Right renal cortex interstitium (tissue), 3 donors: Measurements from ENCODE around the gene WBP2NL. TPM values are rescaled to one million over a fixed set of nuclear protein-coding genes. Genes with fewer than 3 reads are reported as not detected.
"Not testable (repeated sequence)": the region's sequence is repeated elsewhere in the genome, so short reads cannot be mapped to it uniquely, and the experiment has no call there.

Experiments
- DNase-seq, 3 donors: peaks; one replicate each; pipeline ENCODE4 v3.0.0-alpha.2; 2013; ENCODE audit warnings: low read depth in 3 of 3, low spot score in 2 of 3
- polyA plus RNA-seq, 3 donors: library from polyadenylated mRNA; unstranded; fragments of 120-200 nt; gene quantifications; one replicate each; pipeline ENCODE4 v1.2.1, GENCODE V29; 2013; ENCODE audit not compliant: insufficient read length in 3 of 3

Gene WBP2NL, protein sequence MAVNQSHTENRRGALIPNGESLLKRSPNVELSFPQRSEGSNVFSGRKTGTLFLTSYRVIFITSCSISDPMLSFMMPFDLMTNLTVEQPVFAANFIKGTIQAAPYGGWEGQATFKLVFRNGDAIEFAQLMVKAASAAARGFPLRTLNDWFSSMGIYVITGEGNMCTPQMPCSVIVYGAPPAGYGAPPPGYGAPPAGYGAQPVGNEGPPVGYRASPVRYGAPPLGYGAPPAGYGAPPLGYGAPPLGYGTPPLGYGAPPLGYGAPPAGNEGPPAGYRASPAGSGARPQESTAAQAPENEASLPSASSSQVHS
- 1 to 10 TPM; 3.2 to 3.4 (median 3.4) TPM for polyA plus RNA-seq

DNA sequence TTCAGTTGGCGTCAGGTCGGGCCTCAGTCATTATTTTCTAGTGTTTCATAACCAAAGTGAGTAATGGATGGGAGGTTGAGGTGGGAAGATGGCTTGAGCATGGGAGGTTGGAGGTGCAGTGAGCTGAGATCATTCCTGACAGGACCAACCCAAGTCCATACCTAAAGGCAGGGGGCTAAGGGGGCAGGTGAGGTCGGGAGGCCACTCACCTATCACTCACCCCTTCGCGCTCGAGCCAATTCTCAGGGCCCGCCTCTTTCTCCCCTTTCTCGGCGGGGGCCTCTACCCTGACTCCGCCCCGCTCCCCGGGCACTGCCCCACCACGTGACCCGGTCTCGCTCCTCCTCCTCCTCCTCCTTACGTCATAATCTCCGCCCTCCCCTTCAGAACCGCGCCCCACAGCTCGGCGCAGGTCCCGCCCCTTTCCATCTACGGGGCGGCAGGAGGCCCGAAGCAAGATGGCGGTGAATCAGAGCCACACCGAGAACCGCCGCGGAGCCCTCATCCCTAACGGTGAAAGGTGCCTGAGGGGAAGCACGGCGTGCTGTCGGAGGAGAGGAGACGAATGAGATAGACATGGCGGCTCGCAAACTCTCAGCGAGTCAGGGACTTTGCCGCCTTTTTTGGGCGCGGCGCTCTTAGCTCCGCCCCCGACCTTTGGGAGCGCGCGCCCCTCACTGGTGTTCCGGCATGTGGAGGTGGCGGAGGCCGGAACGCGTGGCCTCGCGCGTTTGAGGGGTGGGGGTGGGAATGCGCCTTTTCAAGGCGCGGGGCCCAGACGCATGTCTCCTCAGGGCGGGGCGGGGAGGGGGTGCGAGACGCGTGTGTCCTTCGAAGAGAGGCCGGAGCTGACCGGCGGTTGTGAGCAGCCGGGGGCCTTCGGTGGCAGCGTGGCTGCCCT, at the start of gene WBP2NL:
TSS of gene WBP2NL (plus strand) at position 428 of the 901 bp plus-strand sequence. CDS start at position 459, 31 bp downstream.
- DNase-seq = peak; percentile 41 to 68 (median 67)

- DNase-seq = not testable (repeated sequence)
These were observed 49.7 kb upstream of the WBP2NL start for GRCh38 chr22:41948928-41949296.

DNA sequence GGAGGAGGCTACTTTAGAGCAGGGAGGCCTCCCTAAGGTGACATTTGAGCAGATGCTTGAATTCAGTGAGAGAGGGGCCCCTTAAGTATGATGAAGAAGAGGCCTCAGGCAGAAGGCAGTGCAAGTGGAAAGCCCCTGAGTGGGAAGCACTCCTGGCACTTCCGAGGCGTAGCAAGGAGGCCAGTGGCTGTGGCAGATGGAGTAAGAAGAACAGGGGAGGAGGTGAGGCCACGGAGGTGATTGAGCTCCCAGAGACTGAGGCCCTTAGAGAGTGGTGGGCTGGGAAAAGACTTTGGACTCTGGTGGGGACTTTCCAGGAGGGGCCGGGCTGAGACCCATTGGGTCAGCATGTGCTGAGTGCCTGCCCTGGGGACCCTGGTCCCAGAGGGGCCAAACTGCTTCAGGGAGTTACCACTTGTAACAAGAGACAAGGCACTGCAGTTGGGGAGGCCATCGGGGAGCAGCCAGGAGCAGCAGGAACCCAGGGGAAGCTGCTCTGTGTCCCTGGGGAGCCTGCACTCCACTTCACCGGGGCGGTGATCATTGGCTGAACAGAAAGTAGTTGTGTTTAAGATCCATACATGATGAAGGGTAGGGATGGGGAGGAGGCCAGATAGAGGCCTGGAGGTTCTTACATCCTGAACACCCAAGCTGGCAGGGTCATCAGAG, 49.2 kb upstream of the WBP2NL start:
- DNase-seq = no peak

- DNase-seq = no peak
These were observed 46.6 kb upstream of the WBP2NL start, which contains the start of gene SMIM45 for GRCh38 chr22:41951898-41952474. Gene SMIM45, plus strand, starts transcription at chr22:41952150.

DNA sequence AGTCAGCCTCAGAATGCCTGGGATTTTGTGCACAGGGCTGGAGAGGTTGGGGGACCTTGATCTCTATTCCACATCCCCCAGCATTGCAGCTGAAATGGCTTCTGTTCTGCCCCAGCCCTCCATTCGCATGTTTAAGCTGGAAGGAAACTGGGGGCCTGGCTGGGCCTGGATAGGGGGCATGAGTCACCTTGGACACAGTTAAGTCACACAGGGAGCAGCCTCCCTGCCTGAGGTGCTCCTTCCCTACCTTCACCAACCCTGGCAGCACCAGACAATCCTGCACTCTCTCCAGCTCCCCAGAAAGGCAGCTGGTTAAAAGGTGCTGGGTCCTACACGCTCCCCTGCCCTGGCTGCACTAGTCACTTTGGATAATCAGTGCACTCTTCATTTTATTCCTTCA, 45.9 kb upstream of the WBP2NL start:
- no peak for DNase-seq

DNA sequence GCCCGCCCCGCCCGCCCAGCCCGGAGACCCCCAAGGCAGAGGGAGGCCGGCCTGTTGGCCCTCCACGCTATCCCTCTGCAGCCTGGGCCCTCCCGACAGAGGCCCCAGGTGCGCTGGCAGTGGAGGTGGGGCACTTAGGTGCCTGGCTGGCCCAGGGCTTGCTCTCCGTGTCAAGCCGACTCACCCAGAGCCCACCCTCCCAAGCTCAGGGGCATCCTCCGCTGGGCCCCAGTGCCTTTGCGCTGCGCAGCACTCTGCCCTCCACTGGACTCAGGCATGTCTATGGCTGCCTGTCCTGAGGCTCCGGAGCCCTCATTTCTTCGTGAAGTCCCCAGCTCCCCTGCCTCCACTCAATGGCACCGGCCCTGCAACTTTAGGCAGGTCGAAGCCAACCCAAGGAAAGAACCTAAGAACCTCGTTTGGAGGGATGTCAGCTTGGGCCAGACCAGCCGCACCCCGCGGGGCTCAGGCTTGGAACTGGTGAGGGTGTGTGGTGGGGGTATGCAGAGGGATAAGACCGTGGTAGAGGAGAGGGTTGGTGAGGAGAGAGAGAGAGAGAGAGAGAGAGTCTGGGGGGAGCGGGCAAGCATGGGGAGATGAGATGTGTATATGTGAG, 40.5 kb upstream of the WBP2NL start:
- no peak for DNase-seq

GRCh38 chr22:41963453-41964111, 35.0 kb upstream of the WBP2NL start:
- no peak for DNase-seq

- no peak for DNase-seq
These were observed 34.5 kb upstream of the WBP2NL start for GRCh38 chr22:41964112-41964491.

- DNase-seq = no peak
These were observed 32.4 kb upstream of the WBP2NL start for GRCh38 chr22:41966225-41966606.

- no peak for DNase-seq
These were observed 31.9 kb upstream of the WBP2NL start for GRCh38 chr22:41966607-41967240.

DNA sequence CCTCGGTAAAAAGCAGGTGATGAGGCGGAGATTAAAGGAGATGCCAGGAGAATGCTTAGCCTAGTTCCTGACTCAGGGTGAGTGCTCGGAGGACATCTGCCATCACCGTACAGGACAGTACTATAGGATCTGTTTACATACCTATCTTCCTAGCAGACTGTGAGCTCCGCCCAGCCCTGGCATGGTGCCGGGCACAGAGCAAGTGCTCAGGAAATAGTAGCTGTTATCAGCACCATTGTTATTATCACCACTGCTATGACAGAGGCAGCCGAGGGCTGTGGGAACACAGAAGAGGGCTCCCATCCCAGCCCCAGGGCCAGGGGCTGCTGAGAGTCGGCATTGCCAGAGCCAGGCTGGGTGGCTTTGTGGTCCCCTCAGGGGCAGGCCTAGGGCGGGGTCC, 30.0 kb upstream of the WBP2NL start:
- DNase-seq = no peak

GRCh38 chr22:41969110-41969646, 29.4 kb upstream of the WBP2NL start, which contains the start of gene SEPTIN3:
Gene SEPTIN3, plus strand, starts transcription at chr22:41969443. Its CDS starts 2,050 bp downstream, at chr22:41971493.
- no peak for DNase-seq

GRCh38 chr22:41970601-41971000, 28.0 kb upstream of the WBP2NL start:
- DNase-seq = no peak

DNA sequence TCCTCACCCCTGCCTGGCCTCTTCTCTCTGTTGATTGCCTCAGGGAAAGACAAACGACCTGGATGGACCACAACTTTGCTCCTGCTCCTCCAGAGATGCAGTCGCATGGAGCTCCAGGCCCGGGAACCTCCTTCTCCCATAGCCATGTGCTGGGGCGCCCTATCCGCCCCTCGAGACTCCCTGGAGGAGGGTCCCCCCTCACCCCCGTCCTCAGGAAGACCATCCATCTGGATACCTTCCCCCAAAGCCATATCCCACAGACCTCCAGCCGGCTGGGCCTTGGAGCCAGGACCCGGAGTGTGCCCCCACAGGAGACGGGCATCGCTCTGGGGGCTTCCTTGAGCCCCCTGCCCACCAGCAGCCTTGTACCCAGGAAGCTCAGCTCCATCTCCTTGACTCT, 27.2 kb upstream of the WBP2NL start:
- DNase-seq = no peak

DNA sequence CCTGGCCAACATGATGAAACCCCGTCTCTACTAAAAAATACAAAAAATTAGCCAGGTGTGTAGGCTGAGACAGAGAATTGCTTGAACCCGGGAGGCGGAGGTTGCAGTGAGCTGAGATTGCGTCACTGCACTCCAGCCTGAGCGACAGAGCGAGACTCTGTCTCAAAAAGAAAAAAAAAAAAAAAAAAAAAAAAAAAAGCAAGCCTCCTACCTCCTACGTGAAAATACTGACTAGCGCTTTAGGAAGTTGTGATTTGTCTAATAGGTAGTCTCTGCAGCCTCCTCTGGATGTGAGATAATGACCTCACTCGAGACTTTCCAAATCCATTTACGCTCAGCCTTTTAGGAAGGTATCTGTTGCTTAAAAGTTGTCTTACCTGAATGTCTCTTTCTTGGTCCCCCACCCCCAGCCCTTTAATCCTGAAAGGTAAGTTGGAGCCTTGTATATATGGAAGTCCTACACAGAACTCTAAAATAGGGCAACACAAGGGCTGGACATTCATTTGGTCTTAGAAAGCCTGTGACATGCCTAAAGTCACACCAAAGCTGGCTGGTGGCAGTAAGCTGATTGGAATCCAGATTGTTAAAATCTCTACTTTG, 23.8 kb upstream of the WBP2NL start:
- DNase-seq = no peak

DNA sequence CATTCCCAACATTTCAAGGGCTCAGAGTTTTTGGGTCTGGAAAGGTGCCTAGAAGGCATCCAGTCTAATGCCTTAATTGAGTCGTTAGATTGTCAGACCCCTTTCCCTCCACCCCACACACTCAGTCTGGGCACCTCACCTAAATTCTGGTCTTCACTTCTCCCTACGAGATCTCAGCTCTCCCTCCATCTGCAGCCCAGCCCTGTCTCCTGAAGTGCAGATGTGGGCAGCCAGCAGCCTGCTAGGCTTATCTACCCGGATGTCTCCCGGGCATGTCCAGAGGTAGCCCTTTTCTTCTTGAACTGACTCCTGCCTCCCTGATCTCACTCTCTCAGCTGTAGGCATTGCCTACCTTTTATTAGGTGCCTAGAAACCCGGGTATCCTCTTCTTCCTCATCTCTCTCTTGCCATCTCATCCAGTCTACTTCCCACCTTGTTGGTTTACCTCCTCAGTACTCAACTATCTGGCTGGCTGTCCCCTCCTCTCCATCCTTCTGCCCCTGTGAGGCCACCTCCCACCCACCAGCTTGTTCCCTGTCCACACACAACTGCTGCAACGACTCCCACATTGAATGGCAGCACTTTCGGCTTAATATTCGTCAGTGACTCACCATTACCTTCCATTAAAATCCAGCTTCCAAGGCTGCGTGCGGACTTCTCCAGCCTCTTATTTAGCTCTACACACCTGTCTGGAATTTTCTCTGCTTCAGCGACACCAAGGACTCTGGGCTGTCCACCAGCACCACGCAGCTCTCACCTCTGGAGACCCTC, 23.1 kb upstream of the WBP2NL start:
- DNase-seq = no peak

- DNase-seq = no peak
These were observed 22.3 kb upstream of the WBP2NL start for GRCh38 chr22:41976070-41976901.
